Measurements from ENCODE around the gene DALRD3.

The DALRD3 gene

DNA sequence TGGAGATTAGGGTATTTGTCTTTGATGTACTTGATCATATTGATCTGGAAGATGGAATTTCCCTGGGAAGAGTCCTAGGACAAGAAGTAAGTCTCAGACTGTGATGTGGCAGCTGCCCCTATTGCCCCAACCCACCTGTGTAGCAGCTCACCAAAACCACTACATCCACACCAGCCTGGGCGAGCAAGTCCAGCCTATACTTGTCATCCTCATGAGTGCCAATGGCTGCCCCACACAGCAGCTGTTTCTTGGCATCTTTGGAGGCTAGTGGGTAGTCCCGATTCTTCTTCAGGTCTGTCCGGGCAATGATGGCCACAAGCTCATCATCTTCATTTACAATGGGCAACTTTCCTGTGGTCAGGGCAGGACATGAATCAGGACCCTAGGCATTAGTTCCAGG, 8.2 kb upstream of the DALRD3 start:
- Histone ChIP-seq H3K36me3 (ENCODE audit: control insufficient read depth in 2 of 2, insufficient read depth in 1 of 2, low read length in 2 of 2) (peaks cover 0 to 79% of the 10 kb centered on the region in 2 experiments; a peak in 2 of 3 replicates), H3K27ac (ENCODE audit: extremely low read depth, low read depth, low read length) (no peak overlapping the region), H3K9me3 (ENCODE audit: control insufficient read depth, insufficient read depth, low read depth, low read length) (no peaks in the 10 kb centered on the region), H3K4me3 (ENCODE audit: low read depth, low read length) (no peak overlapping the region), H3K4me1 (ENCODE audit: control insufficient read depth, insufficient read depth, low read length) (no peaks in the 10 kb centered on the region)
- TF ChIP-seq ZNF830 (tag by site-specific recombination; IDR thresholded peaks at IDR 0.05; ENCODE audit: low read depth), result no peak
- no peak for TF ChIP-seq ZNF558 (tag by site-specific recombination; IDR thresholded peaks at IDR 0.05)
- TF ChIP-seq, protein P1, sequence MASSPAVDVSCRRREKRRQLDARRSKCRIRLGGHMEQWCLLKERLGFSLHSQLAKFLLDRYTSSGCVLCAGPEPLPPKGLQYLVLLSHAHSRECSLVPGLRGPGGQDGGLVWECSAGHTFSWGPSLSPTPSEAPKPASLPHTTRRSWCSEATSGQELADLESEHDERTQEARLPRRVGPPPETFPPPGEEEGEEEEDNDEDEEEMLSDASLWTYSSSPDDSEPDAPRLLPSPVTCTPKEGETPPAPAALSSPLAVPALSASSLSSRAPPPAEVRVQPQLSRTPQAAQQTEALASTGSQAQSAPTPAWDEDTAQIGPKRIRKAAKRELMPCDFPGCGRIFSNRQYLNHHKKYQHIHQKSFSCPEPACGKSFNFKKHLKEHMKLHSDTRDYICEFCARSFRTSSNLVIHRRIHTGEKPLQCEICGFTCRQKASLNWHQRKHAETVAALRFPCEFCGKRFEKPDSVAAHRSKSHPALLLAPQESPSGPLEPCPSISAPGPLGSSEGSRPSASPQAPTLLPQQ (tag by site-specific recombination; IDR thresholded peaks at IDR 0.05), result no peak
- TF ChIP-seq ZNF404 (tag by site-specific recombination; IDR thresholded peaks at IDR 0.05), result no peak
- TF ChIP-seq ZNF585B (tag by site-specific recombination; IDR thresholded peaks at IDR 0.05), result no peak
- TF ChIP-seq ZSCAN4 (tag by site-specific recombination; IDR thresholded peaks at IDR 0.05), result no peak
- TF ChIP-seq ZNF645 (tag by site-specific recombination; IDR thresholded peaks at IDR 0.05), result no peak
- TF ChIP-seq, protein P2, sequence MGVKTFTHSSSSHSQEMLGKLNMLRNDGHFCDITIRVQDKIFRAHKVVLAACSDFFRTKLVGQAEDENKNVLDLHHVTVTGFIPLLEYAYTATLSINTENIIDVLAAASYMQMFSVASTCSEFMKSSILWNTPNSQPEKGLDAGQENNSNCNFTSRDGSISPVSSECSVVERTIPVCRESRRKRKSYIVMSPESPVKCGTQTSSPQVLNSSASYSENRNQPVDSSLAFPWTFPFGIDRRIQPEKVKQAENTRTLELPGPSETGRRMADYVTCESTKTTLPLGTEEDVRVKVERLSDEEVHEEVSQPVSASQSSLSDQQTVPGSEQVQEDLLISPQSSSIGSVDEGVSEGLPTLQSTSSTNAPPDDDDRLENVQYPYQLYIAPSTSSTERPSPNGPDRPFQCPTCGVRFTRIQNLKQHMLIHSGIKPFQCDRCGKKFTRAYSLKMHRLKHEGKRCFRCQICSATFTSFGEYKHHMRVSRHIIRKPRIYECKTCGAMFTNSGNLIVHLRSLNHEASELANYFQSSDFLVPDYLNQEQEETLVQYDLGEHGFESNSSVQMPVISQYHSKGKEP (tag by site-specific recombination; IDR thresholded peaks at IDR 0.05), result no peak
- CTCF ChIA-PET, result interaction anchor here (1.1 to 1.5 kb wide), 2 partner anchors 19 to 67 kb away, joined by 4 to 5 read pairs; partner anchors contain the start of genes QRICH1 and WDR6
- POLR2A ChIA-PET, result interaction anchor here (0.8 to 2.8 kb wide), 3 partner anchors 19 to 68 kb away, joined by 3 to 10 read pairs (median 4); partner anchors contain the start of genes P4HTM, QRICH1 and WDR6

- H3K4me1 ChIP-seq (ENCODE audit: control insufficient read depth, insufficient read depth, low read length), result no peaks in the 10 kb centered on the region
- ChIA-PET CTCF (interaction anchor here (1.1 to 1.5 kb wide), 2 partner anchors 19 to 68 kb away, joined by 4 to 5 read pairs; partner anchors contain the start of genes QRICH1 and WDR6), POLR2A (interaction anchor here (0.8 to 2.8 kb wide), 3 partner anchors 10 to 68 kb away, joined by 3 to 10 read pairs (median 3); partner anchors contain the start of genes P4HTM and QRICH1)
- no peaks in the 10 kb centered on the region for H3K9me3 ChIP-seq (ENCODE audit: control insufficient read depth, insufficient read depth, low read depth, low read length)
- H3K36me3 ChIP-seq (ENCODE audit: control insufficient read depth in 2 of 2, insufficient read depth in 1 of 2, low read length in 2 of 2), result peaks cover 0 to 73% of the 10 kb centered on the region in 2 experiments; a peak in 2 of 3 replicates
- 0 out of 2 replicates have a peak, but pooled peaks have one; percentile 0 for TF ChIP-seq EGR2 (tag by site-specific recombination; IDR thresholded peaks at IDR 0.05; ENCODE audit: low read depth)
- TF ChIP-seq ZNF600 (tag by site-specific recombination; IDR thresholded peaks at IDR 0.05), result no peak
- H3K27ac ChIP-seq (ENCODE audit: extremely low read depth, low read depth, low read length), result no peak overlapping the region
- H3K4me3 ChIP-seq (ENCODE audit: low read depth, low read length), result no peak overlapping the region
Observed at GRCh38 chr3:49025793-49026520, 7.6 kb upstream of the DALRD3 start.

GRCh38 chr3:49025005-49025792, 6.8 kb upstream of the DALRD3 start:
- Histone ChIP-seq H3K4me1 (ENCODE audit: control insufficient read depth, insufficient read depth, low read length) (no peaks in the 10 kb centered on the region), H3K27ac (ENCODE audit: extremely low read depth, low read depth, low read length) (no peak overlapping the region; the same call in 1 of the 2 replicates), H3K4me3 (ENCODE audit: low read depth, low read length) (no peak overlapping the region), H3K9me3 (ENCODE audit: control insufficient read depth, insufficient read depth, low read depth, low read length) (no peaks in the 10 kb centered on the region), H3K36me3 (ENCODE audit: control insufficient read depth in 2 of 2, insufficient read depth in 1 of 2, low read length in 2 of 2) (peaks cover 0 to 66% of the 10 kb centered on the region in 2 experiments; a peak in 2 of 3 replicates)
- TF ChIP-seq ZNF48 (tag by site-specific recombination; IDR thresholded peaks at IDR 0.05) (no peak), ZFHX2 (tag by site-specific recombination; conservative IDR thresholded peaks at IDR 0.05) (peak; percentile 87), EGR2 (tag by site-specific recombination; IDR thresholded peaks at IDR 0.05; ENCODE audit: low read depth) (peak; percentile 95)
- ChIA-PET POLR2A (interaction anchor here (0.6 to 10.4 kb wide), 4 partner anchors 9 to 69 kb away, joined by 3 to 141 read pairs (median 6); partner anchors contain the start of genes QRICH1 and WDR6), CTCF (interaction anchor here (0.7 to 1.1 kb wide), 2 partner anchors 17 to 69 kb away, joined by 3 to 4 read pairs; partner anchors contain the start of gene QRICH1)

Data from HEK293 (cell line).